HG02885 (cell line): ENCODE results near the gene NKX1-2.

Experiments used
- ATAC-seq: cut with Tn5 transposase; IDR thresholded peaks from one replicate; pipeline ENCODE4 v1.9.1; 2021; ENCODE audit warnings: mild to moderate bottlenecking; ENCODE audit not compliant: unreplicated experiment, poor library complexity

NKX1-2 gene

DNA sequence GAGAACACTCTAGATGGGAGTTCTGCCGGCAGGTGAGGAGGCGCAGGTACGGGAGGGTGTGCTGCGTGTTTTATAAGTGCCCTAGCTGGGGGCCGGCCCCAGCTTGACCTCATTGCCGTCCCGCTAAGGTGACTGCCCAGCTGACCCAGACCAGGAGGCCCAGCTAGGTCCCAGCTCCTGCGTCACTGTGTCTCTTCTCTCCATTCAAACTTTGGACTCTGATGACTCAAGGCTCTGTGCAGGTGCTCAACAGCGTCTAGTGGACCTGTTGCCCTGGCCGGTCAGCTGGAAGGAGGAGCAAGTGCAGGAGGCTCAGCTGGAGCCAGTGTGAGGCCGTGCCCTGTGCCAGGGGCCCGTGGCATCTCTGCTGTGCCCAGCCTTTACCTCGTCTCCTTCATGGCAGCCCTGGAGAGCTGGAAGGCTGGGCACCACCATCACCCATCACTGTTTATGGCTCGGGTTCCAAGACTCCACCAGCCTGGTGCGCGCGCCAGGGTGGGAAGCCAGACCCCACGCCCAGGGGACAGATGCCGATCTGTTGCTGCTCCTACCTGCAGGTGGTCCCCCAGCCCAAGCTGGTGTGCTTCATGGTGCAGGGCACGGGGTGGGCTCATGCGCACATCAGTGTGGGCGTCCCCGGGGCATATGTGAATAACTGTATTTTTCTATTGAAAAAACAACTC is 26.3 kb upstream of the NKX1-2 start:
- ATAC-seq = no peak

DNA sequence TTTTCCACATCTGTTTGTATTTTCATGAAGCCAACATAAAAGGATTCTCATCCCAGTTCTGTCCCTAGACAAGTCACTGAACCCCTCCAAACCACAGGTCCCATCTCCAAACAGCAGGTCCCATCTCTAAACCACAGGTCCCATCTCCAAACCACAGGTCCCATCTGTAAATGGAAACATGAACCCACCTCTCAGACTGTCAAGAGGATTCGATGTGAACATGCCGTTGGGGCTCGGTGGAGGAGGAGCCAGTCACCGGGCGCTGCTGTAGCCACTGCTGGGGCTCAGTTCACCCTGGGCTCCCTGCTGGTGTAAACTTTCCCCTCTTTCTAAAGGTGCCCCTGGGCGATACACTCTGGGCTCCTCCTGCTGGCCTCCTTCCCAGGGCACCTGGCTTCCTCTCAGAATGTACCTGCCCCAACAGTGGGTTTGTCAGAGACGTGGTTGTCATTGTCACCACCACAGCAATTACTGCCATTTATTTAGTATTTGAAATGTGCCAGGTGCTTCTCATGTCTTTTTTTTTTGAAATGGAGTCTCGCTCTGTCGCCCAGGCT is 24.8 kb upstream of the NKX1-2 start:
- ATAC-seq = no peak

DNA sequence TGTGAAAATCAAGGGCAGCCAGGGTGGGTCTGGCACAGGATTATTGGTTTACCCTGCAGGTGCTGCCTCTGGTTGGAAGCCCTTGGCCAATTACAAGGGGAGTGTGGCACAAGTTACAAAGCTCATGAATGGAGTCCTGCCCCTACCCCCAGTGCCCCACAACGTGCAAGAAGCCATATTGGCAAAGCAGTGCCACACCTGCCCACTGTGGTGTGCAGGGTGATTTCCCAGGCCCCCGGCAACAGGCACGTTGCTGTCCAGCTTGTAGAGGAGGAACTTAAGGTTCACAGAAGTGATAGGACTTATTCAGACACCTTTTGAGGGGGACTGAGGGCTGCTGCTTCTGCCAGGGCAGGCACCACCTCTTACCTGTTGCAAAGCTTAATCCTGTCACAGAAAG is 23.2 kb upstream of the NKX1-2 start:
- no peak for ATAC-seq

DNA sequence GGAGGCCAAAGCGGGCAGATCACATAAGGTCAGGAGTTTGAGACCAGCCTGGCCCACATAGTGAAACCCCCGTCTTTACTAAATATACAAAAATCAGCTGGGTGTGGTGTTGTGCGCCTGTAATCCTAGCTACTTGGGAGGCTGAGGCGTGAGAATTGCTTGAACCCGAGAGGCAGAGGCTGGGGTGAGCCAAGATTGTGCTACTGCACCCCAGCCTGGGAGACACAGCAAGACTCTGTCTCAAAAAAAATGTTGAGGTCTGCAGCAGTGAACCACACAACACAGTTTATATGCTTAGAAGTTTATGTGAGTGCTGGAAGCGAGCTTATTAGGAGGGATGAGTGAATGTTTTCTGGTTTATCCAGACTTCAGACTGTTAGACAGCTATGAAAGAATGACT is 22.2 kb upstream of the NKX1-2 start:
- no peak for ATAC-seq

DNA sequence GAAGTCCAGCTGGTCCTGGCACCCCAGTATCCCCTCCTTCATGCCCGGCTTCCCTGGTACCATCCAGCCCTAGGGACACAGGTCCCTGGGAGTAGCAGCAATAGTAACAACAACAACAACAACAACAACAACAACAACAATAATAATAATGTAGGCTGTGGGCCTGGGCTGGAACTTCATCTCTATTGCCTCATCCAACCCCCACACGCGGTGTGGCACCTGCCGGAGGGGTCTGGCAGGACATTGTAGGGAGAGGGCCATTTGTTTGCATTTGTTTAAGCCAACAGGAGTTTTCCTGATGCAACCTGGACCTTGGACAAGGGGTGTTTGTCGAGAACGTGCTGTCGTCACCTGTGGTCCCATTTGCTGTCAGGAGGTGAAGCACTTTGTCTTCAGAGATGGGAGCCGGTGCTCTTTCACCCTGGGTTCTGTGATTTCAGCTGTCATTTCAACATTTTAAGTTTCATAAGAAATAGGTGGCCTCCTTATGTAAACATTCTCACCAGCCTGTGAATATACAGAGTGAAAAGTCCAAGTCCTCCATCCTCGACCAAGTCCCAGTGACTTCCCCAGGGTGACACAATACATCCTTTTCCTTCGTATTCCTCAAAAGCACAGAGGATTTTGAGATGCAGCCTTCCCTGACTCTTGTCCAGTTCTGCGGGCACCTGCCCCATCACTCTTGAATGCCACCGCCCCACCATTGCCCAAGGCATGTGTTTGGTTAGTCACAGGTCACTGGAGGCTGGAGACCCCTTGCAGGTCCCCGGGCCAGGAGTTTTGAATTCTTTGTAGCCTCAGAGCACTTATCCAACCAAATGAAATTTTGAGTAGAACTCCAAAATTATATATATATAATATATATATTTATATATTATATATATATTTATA is 21.0 kb upstream of the NKX1-2 start:
- no peak for ATAC-seq

DNA sequence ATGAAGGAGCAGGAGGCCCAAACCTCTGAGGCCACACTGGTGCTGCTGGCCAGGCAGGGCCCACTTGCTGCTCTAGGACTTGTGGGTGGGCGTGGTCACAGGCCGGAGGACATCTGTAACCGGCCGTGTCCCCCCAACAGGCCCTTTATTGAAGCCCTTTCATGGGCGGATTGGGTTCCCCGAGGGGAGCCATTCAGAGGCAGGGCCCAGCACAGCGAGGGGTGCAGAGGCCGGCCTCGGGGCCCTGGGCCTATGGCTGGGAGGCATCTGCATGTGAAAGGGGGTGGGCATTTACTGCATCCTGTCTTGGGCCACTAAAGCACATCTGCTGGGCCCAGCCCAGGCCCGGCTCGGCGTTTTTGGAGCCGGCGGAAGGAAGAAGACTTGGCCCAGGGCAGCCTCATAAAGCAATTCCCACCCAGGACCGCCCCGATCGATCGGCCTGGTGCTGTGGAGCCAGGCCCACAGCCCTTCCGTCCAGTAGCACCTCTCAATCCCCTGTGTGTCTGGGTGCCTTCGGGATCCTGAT is 20.2 kb upstream of the NKX1-2 start:
- no peak for ATAC-seq

DNA sequence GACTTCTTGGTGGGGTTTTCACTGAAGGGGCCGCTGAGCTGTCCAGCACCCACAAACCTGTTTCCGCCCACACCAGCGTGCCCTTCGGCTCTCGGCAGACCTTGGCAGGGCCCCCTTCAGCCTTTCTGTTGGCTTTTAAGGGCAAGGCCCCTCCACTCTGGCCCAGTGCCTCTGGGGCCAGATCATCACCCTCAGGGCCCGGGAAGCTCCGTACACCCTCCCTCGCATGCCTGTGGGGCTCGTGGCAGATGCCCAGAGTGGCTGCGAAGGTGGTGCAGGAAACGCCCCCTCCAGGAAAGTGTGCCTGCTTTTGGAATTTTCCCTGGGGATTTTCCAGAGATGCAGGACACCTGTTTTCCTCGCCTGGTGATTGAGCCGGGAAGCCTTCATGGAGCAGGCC is 18.8 kb upstream of the NKX1-2 start:
- ATAC-seq = no peak

DNA sequence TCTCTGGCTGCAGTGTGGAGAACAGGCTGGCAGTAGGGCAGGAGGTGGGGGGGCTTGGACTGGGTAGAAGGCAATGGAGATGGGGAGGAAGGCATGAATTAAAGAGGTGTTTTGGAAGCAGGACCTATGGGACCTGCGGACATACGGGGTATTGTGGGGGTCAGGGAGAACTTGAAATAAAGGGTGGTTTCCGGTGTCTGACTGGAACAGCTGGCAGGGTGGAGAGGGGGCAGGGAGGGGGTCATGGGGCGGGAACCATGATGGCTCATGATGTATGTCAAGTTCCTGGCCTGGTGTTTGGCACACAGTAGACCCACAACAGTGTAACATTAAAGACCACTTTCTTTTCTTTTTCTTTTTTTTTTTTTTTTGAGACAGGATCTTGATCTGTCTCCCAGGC is 17.3 kb upstream of the NKX1-2 start:
- ATAC-seq = no peak

DNA sequence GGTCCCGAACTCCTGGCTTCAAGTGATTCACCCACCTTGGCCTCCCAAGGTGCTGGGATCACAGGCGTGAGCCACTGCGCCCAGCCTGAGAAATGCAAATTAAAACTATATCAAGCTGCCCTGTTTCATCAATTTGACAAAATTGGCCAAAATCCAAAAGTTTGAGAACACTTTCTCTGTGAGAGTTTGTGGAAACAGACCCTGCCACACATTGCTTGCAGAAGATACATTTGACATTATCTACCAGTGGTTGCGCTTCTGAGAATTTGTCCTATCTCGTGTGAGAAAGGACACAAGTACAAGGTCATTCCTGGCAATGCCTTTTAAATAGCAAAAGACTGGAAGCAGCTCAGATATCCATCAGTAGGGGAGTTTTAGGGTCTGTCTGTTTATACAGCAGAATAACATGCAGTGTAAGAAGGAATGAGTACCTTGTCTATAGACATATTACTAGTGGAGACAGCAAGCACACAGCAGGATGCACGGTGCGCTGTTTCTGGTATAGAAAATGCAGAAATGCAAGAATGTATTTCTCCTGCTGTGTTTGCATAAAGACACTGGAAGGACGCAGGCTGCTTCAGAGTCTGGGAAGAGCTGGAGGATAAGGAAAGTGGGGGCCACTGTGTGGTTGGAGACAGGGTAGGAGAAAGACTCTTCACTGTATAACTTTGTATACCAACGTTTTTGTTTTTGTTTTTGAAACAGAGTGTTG is 16.1 kb upstream of the NKX1-2 start:
- no peak for ATAC-seq

DNA sequence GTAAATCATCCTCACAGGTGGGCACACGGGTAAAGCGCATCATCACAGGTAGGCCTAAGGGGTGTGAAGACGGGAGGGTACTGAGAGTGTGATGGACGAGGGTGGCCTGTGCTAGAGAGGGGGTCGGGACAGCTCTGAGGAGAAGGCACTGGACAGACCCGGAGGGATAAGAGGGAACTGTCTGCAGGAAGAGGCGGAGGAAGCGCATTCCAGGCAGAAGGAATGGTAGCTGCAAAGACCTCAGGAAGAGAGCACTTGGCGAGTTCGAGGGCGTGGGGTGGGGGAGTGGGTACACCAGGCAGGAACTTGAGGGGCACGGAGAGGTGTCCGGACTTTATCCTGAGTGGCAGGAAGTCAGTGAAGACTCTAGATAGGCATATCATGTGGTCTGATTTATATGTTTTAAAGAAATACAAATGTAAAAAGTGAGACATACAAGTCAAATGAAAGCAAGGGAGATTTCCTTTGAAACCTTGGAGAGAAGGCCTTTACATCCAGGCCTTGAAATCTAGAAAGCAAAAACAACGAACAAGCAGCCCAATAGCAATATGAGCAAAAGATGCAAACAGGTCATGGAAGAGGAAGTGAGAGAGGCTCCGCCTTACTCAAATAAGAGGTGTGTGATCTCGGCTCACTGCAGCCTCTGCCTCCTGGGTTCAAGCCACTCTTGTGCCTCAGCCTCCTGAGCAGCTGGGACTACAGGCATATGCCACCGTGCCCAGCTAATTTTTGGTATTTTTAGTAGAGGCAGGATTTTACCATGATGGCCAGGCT is 15.4 kb upstream of the NKX1-2 start:
- peak; percentile 51 for ATAC-seq

DNA sequence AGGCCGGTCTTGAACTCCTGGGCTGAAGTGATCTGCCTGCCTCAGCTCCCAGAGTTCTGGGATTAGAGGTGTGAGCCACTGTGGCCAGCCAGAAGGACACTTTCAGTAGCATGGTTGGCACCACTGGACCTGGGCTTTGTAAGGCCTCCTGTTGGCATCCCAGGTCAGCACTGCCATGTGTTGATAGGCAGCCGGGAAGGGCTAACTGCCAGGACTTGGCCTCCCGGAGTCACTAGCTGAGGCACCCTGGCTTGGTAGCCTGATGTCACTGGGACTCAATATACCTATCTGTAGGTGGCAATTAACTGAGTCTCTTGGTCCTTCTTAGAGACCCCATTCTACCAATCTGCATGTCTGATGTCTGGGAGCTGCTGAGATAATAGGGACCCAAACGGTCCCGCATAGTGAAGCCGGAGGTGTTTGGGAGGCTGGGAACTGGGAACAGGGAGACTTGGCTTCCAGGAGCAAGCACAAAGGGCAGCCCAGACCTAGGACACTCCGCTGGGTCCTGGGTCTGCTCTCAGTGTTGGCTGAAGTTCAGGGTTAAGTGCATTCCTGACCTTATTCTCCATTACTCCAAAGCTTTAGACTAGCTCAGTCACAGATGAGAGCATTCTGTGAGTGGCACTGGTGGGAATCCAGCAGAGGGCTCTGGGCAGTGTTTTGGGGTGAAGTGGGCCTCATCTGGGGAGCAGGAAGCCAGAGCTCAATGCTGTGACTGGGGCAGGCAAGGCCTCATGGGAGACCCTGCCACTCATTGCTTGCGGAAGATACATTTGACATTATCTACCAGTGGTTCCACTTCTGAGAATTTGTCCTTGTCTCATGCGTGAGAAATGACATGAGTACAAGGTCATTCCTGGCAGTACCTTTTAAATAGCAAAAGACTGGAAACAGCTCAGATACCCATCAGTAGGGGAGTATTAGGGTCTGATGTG is 14.5 kb upstream of the NKX1-2 start:
- ATAC-seq = no peak

DNA sequence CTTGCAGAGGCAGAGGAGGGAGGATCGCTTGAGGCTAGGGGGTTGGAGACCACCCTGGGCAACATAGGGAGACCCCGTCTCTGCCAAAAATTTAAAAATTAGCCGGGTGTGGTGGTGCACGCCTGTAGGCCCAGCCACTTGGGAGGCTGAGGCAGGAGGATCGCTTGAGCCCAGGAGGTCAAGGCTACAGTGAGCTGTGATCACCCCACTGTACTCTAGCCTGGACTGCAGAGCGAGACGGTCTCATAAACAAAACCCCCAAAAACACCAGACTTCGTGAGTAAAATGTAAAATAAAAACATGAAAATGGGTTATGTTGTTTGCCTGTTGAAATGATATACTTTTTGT is 12.5 kb upstream of the NKX1-2 start:
- ATAC-seq = no peak

DNA sequence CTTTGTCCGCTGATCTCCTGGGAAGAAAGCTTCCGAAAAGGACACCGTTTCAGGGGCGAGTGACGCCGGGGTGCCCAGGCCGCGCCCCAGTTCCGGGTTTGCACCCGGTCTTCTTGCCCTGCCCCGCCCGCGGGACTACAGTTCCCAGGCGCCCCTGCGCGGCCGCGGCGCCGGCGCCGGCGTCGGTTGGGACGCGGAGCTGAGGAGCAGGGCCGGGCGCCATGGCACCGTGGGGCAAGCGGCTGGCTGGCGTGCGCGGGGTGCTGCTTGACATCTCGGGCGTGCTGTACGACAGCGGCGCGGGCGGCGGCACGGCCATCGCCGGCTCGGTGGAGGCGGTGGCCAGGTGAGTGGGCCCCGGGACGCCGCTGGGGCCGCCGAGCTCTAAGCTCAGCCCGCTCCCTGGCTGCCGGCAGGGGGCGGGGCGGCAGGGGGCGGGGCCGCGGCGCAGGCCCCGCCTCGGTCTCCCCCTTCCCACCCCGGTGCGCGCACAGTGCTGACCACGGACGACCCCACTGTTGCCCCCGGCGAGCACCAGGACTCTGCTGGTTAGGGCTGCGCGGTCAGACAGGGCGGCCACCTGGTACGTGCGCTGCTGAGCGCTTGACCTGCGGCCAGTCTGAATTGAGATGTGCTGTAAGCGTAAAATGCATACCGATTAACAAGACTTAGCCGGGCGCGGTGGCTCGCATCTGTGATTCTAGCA is 12.0 kb upstream of the NKX1-2 start, which contains the start of gene LHPP:
TSS of gene LHPP (plus strand) at position 182 of the 706 bp plus-strand sequence. CDS start at position 222, 40 bp downstream.
- ATAC-seq = peak; percentile 94

DNA sequence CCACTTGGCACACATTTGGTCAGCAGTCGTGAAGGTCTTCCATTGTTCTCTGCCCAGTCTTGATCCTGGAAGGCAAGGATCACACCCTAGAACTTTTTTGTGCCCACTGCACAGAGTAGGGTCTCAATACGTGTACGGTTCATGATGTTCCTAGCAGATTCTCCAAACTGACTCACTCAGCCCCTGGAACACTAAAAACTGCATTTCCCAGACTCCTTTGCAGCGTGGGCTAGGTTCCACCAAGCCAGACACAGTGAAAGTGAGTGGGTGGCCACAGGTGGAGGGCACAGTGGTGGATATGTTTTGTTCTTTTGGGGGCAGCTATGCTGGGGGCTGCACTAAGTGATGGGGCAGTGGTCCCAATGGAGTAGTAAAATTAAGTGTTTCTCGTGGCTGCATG is 10.3 kb upstream of the NKX1-2 start:
- ATAC-seq = no peak

DNA sequence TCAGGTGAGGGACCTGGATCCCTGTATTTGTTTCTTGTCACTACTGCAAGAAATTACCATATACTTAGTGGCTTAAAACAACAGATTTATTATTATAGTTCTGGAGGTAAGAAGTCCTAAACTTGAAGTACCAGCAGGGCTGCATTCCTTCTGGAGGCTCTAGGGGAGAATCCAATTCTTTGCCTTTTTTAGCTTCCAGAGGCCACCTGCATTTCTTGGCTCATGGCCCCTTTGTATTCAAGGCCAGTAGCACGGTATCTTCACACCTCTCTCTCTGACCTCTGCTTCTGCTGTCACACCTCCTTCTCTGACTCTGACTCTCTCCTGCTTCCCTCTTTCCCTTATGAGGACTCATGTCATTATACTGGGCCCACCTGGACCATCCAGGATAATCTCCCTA is 9.6 kb upstream of the NKX1-2 start:
- ATAC-seq = no peak

DNA sequence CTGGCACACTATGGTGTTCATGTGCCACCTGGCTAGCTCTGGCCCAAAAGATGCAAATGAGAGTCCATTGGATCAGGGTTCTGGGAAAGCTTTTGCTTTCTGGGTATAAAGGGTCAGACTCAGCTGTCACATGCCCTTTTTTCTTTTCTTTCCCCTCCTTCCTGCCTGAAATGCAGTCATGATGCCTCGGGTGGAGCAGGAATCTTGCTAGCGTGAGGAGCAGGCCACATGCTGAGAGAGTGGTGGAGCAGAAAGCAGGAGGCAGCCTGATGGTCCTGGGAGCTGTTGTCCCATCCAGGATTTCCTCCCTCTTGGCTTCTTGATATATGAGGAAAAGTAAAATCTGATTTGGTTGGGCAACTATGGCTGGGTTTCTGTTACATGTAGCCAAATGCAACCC is 9.1 kb upstream of the NKX1-2 start:
- ATAC-seq = no peak

DNA sequence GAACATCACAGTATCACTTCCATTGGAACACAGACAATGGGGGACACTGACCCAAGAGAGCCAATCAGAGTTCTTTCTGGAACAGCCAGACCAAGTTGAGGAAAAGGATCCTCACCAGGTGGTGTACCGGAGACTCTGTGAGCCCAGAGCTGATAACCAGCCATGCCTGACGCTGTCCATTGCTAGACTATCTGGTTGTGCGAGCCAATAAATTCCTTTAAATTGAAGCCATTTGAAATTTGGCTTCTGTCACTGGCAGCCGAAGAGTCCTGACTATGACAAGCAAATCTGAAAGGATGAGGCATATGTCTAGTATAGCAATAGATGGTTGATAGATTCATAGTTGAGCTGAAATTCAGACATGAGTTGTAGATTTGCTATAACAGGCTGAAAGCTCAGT is 8.6 kb upstream of the NKX1-2 start:
- no peak for ATAC-seq

DNA sequence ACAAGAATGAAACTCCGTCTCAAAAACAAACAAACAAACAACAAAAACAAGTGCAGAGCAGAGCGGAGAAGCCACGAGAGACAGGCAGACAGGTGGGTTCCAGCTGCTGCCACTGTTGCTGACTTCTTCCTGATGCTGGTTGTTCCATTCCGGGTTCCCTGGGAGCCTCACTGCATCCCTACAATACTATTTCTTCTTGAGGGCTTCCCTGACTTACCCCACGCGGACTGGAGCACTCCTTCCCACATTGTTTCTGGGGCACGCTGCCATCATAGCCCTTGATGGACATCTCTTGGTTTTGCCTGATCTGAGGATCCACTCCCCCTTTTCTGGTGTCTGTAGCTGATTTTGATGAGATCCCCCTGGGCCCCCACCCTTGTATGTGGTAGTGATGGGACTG is 5.6 kb upstream of the NKX1-2 start:
- no peak for ATAC-seq
